Neutrophil (primary cell): ENCODE measurements around the gene MTF1.

Experiments
- H3K27ac ChIP-seq: fragments of 200-600 bp; sonication (generic); 2 replicates; pipeline ENCODE4 v1.5.1; 2016; ENCODE audit warnings: mild to moderate bottlenecking, moderate library complexity
- H3K27me3 ChIP-seq: fragments of 200-600 bp; sonication (generic); 2 replicates; pipeline ENCODE4 v1.6.0; 2016; ENCODE audit warnings: mild to moderate bottlenecking
- H3K36me3 ChIP-seq: fragments of 200-600 bp; sonication (generic); 2 replicates; pipeline ENCODE4 v1.5.1; 2017
- H3K4me1 ChIP-seq, 2 experiments: fragments of 200-600 bp in 1 of 2; sonication (generic) in 1 of 2; 1 replicate in 1 of 2; 2 replicates in 1 of 2; pipeline versions ENCODE4 v1.5.1 to v1.6.1; 2013 to 2016; ENCODE audit warnings: low read depth in 1 of 2, low read length in 1 of 2, mild to moderate bottlenecking in 1 of 2, moderate library complexity in 1 of 2; ENCODE audit not compliant: control insufficient read depth in 1 of 2, insufficient read depth in 1 of 2
- H3K4me3 ChIP-seq, 2 experiments: fragments of 200-600 bp in 1 of 2; sonication (generic) in 1 of 2; 1 replicate in 1 of 2; 2 replicates in 1 of 2; pipeline ENCODE4 v1.5.1; 2013 to 2016; ENCODE audit warnings: low read depth in 1 of 2, low read length in 1 of 2, mild to moderate bottlenecking in 1 of 2, moderate library complexity in 1 of 2
- H3K9me3 ChIP-seq: fragments of 200-600 bp; sonication (generic); 2 replicates; pipeline ENCODE4 v1.5.1; 2016
- TF ChIP-seq, protein P1 (sequence below): fragments of 200-600 bp; sonication (generic); IDR thresholded peaks from 2 replicates; pipeline ENCODE4 v1.5.1; 2016; ENCODE audit warnings: antibody characterized with exemption

The MTF1 gene

DNA sequence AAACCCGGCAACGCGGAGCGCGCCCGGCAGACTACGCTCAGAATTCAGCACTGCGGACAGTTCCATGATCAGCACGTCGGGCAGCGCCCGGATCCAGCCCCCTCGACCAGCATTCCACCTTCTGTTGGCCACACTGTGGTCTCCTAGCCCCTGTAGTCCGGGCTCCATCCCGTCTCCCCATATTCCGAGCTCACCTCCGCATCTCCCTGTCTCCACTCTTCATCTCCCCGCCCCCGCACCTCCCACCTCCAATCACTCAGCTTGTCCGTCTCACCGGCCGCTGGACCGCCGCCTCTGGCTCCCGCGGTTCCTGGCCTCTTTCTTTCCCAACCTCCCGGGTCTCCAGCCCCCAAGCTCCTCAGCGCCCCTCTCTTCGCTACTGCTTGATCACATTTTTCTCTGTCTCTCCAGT lies 95.0 kb downstream of the MTF1 start:
- Histone ChIP-seq H3K27me3 (peaks cover 100% of the 10 kb centered on the region), H3K36me3 (no peaks in the 10 kb centered on the region), H3K4me1 (no peaks in the 10 kb centered on the region), H3K9me3 (no peaks in the 10 kb centered on the region), H3K4me3 (no peak overlapping the region), H3K27ac (no peak overlapping the region)
- TF ChIP-seq, protein P1, sequence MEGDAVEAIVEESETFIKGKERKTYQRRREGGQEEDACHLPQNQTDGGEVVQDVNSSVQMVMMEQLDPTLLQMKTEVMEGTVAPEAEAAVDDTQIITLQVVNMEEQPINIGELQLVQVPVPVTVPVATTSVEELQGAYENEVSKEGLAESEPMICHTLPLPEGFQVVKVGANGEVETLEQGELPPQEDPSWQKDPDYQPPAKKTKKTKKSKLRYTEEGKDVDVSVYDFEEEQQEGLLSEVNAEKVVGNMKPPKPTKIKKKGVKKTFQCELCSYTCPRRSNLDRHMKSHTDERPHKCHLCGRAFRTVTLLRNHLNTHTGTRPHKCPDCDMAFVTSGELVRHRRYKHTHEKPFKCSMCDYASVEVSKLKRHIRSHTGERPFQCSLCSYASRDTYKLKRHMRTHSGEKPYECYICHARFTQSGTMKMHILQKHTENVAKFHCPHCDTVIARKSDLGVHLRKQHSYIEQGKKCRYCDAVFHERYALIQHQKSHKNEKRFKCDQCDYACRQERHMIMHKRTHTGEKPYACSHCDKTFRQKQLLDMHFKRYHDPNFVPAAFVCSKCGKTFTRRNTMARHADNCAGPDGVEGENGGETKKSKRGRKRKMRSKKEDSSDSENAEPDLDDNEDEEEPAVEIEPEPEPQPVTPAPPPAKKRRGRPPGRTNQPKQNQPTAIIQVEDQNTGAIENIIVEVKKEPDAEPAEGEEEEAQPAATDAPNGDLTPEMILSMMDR: no peak

DNA sequence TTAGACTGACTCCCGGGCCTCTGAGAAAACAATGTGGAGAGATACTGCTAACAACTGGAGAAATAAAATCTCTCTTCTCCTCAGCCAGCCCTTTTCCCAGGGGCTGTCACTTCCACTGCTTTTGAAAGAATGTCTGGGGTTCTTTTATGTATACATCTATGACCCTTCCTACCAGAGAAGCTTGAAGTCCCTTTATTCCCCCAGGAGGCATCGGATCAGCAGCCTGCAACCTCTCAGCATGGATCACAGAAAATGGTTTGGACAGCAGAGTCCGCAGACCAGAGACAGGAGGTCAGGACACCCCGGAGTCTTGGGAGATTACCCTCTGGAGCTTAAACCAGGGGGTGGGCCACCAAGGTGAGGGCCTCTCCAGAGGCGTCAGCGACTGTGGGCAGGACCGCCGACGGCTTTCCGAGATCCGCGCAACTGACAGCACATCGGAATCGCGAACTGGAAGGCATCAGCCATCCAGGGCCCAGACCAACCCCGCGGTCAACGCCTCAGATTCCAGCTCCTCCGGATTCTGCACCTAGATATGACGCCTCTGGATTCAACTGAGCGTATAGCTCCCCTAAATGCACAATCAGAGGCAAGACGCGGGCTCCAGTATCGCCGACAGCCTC lies 95.5 kb downstream of the MTF1 start:
- H3K9me3 ChIP-seq: no peaks in the 10 kb centered on the region
- peaks cover 100% of the 10 kb centered on the region for H3K27me3 ChIP-seq

DNA sequence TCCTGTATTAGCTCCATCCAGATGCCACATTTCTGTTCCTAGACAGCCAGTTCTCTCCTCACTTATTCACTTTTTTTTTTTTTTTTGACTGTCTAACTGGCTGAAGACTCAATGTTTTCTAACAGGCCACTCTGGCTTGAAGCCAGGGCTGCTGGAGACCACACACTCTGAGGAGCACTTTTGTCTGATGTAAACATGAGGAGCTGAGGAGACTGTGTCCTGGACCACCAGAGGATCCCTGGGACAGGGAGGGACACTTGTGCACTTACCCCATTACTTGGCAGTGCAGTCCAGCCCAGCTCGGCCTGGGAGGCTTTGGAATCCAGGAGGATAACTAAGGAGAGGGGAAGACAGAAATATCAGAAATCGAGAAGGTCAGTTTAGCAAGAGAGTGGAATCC lies 96.9 kb downstream of the MTF1 start:
- Histone ChIP-seq H3K4me1 (no peaks in the 10 kb centered on the region), H3K9me3 (no peaks in the 10 kb centered on the region), H3K4me3 (no peak overlapping the region), H3K27me3 (peaks cover 100% of the 10 kb centered on the region), H3K27ac (no peak overlapping the region), H3K36me3 (no peaks in the 10 kb centered on the region)
- TF ChIP-seq, protein P1: no peak

More for the DNA sequence above, 95.5 kb downstream of the MTF1 start:
- TF ChIP-seq, protein P1: no peak
- Histone ChIP-seq H3K4me1 (no peaks in the 10 kb centered on the region), H3K4me3 (no peak overlapping the region), H3K27ac (no peak overlapping the region), H3K36me3 (no peaks in the 10 kb centered on the region)

DNA sequence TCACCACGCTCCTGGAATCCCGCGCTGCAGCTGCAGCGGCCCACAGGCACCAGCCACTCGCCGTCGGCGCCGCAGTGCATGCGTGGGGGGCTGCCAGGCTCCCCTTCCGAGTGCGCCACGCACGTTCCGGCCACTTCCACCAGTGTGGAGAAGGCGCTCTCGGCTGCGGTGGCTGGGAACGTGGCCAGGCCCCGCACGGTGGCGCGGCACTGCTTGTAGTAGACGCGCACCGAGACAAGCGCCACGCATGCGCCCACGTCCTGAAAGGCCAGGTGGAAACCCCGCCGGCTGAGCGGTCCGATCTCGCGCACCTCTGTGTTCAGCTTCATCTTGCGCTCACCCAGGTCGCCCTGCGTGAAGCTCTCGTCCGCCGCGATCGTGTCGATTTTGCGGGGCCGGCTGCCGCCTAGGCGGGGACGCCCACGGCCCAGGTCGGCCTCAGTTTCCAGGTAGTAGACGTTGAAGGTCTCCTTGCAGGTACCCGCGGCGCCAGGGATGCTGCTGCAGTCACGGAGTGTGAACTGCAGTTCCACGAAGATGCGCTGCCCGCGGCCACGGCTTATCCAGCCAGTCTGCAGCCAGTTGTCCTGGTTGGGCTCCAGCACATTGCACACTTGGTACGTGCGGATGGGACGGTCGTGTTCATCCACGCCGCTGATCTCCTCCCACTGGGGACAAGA lies 97.8 kb downstream of the MTF1 start:
- H3K27ac ChIP-seq: no peak overlapping the region
- H3K27me3 ChIP-seq: peaks cover 100% of the 10 kb centered on the region
- H3K36me3 ChIP-seq: no peaks in the 10 kb centered on the region

More for the DNA sequence above, 97.8 kb downstream of the MTF1 start:
- no peaks in the 10 kb centered on the region for H3K9me3 ChIP-seq
- TF ChIP-seq, protein P1: no peak
- no peaks in the 10 kb centered on the region for H3K4me1 ChIP-seq
- H3K4me3 ChIP-seq: no peak overlapping the region
